ENCODE measurements around the gene MMD.
A peak's percentile ranks its signal among the peaks of the same experiment; 100 is the strongest.
"Not testable (repeated sequence)": the region's sequence is repeated elsewhere in the genome, so short reads cannot be mapped to it uniquely, and the experiment has no call there.

MMD gene

DNA sequence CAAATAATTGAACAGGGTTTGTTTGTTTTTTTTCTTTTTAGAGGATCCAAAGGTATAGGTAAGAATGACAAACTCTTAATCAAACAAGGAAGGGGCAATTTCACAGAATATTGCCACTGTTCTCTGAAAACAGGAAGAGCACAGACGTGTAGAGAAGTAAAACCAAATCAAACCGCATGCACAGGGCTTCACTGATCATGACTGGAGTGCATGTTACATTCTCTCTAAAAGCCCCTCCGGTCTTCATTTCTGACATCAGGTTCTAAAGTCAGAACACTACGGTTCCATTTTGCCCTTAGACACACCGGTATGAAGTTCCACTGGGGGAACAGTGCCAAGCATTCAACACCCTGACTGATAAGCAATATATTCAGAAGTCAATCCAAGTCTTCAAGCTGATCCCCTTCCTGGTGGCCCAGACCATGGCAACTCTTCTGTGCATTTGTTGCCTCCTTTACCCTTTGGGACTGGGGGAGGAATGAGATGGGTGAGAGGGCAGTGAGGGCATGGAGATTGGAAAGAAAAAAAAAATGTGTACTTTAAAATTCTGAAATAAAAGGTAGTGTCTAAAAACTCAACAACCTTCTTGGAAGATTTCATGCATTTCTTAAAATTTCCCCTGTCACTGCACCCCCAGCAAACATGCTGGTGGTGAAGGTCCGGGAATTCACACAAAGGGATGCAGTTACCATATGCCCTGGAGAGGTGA lies 1.4 kb downstream of the MMD start:
- DNase-seq = peak; percentile 58 to 69

GRCh38 chr17:55418369-55419268 lies 3.0 kb downstream of the MMD start:
- no peak for DNase-seq

GRCh38 chr17:55417411-55418268 lies 4.0 kb downstream of the MMD start:
- DNase-seq = no peak

GRCh38 chr17:55416470-55417052 lies 5.1 kb downstream of the MMD start:
- no peak for DNase-seq

DNA sequence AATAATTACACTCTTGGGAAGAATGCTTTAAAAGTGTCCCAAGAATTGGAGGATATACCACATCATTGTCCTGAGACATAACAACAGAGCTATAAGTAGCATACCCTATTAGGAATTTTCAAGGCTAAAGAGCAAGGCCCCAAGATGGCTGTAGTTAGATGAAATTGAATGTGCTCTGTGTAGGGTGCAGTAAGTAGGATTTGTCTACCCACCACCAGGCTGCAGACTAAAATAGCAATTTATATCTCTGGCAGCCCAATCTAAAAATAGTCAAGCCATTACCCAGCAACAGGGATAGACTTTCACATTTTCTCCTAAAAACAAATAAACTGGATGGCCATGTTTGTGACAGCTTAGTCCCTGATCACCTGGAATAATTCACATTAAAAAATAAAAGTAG lies 5.6 kb downstream of the MMD start:
- DNase-seq = no peak

- no peak for DNase-seq
Measured at GRCh38 chr17:55414983-55415382, 6.7 kb downstream of the MMD start.

GRCh38 chr17:55413825-55414489 lies 7.7 kb downstream of the MMD start:
- DNase-seq = no peak

DNA sequence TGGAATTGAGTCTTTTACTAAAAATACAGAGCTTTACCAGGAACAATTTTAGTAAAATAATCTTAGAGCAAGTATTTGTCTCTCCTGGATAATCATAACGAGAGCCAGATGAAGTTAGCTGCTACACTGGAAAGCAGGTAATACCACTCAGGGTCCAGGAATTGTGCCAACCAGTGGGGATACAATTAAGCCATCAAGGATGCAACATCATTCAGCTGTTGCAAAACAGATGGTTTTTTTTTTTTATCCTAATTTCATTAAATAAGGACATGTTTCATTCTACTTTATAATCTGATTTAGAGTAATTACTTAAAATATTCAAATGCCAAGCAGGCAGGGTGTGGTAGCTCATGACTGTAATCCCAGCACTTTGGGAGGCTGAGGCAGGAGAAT lies 10.2 kb downstream of the MMD start:
- no peak for DNase-seq

- DNase-seq = no peak
Measured at GRCh38 chr17:55410722-55411462, 10.7 kb downstream of the MMD start.

- no peak for DNase-seq
Measured at GRCh38 chr17:55409030-55409800, 12.4 kb downstream of the MMD start.

DNA sequence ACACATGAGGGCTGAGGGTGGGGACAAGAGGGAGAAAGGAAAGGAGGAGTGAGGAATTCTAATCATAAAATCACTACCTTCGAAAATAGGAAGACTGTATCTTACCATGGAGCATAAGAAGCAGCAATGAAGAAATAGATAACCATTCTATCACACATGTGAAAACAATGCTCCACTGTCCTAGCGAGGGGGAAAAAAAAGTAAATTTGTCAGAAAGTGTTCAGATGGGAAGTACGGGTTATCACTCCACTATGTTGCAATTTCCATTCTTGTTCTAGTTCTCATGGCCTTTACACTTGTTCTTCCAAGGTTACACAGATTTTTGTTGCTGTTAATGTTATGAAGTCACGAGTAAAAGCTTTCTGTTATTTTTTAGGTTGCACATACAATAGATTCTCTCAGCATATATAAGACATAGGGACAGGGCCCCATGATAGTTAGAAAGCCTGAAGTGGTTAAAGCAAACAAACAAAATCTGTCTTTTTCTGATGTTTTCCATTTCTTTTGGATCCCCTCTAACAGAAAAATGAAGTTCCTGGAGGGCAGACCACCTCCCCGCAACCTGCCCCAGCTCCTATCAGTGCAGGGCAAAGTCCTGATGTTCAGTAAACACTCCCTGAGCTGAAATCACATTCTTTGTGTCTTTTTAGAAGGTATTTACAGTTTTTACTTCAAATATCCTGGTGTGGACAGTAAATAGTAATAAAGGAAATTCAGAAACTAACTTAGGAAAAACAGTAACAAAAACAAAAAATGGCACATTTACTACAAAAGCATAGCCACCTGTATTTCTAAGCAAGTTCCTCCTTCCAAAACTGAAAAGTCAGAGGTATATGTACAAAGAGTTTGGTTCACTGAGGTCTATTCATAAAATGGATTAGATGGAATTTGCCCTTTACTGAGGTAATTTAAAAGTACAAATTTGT lies 13.7 kb downstream of the MMD start:
- DNase-seq = no peak

GRCh38 chr17:55405600-55405999 lies 16.0 kb downstream of the MMD start:
- no peak for DNase-seq

DNA sequence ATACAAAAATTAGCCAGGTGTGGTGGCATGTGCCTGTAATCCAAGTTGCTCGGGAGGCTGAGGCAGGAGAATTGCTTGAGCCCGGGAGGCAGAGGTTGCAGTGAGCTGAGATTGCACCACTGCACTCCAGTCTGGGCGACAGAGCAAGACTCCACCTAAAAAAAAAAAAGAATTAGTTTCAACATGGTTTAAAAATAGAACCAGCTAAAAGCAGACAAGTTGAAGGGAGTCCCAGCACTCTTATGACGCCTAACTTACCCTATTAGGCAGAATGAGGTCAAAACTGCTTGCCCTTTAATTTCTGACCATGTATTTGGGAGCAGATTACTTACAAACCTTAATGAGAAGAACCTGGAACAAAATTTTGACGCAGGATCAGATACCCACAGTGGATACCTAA lies 17.4 kb downstream of the MMD start:
- not testable (repeated sequence) for DNase-seq

- no peak for DNase-seq
Measured at GRCh38 chr17:55402374-55402773, 19.3 kb downstream of the MMD start.

DNA sequence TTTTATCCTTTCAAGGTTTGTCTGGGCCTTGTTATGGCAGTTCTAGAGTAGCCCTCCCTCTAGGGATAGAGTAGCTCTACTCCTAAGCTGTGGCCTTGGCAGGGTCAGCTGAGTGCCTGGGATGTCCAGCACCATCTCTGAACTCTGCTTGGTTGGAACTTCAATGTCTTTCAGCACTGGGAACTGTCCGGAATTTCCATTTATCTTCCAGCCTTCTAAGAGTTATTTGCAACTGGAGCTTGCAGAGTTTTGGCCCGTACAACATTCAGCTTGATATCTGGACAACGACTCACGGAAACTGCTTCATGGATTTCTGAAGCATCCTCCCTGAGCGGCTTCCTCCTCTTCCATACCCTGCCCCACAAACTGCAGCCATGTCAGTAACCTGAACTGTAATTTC lies 22.9 kb downstream of the MMD start:
- DNase-seq = no peak

GRCh38 chr17:55395803-55396505 lies 25.7 kb downstream of the MMD start:
- no peak for DNase-seq

DNA sequence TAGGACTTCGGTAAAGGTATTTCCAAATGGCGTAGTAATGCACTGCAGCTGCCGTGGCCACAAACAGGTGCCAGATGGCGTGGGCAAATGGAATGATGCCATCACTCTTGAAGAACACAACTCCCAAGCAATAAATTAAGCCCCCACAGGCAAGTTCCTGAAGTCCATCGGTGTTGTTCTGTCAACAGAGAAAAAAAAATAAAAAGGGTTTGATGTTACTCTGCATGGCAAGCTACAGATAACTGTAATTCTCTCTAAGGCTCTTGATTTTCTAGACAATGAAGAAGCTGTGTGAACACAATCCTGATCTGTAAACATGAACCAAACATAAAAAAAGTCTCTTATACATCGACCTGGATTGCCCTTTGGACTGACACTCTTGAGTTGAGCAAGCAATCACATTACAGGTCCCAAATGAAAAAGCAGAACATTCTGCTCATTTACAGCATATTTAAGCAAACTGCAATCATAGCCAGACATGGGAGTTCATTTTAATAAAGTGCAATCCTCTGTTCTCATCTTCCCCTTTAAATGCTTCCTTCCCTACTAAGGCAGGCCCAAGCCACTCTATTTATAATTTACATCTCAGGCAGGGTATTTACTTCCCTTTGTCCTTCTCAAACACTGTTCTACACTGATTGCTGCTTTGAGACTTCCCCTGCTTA lies 27.1 kb downstream of the MMD start:
- DNase-seq = no peak

GRCh38 chr17:55391764-55392467 lies 29.7 kb downstream of the MMD start:
- no peak for DNase-seq
